Fibroblast of pulmonary artery (primary cell): ENCODE measurements around the gene NDUFAF3.
A peak's percentile ranks its signal among the peaks of the same experiment; 100 is the strongest.

ENCODE experiments used
- DNase-seq: peaks from one replicate; pipeline ENCODE4 v3.0.0-alpha.2; 2010; ENCODE audit warnings: low read depth
- H3K4me3 ChIP-seq: replicated peaks from 2 replicates; pipeline ENCODE4 v1.5.1; 2011; ENCODE audit warnings: low read depth, mild to moderate bottlenecking, control low read depth, low read length, moderate library complexity
- TF ChIP-seq, protein P1 (sequence below): IDR thresholded peaks from 2 replicates; pipeline ENCODE4 v1.5.1; 2011; ENCODE audit warnings: mild to moderate bottlenecking, control low read depth, low read length, inconsistent platforms; ENCODE audit errors: missing control alignments

The NDUFAF3 gene, protein sequence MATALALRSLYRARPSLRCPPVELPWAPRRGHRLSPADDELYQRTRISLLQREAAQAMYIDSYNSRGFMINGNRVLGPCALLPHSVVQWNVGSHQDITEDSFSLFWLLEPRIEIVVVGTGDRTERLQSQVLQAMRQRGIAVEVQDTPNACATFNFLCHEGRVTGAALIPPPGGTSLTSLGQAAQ

DNA sequence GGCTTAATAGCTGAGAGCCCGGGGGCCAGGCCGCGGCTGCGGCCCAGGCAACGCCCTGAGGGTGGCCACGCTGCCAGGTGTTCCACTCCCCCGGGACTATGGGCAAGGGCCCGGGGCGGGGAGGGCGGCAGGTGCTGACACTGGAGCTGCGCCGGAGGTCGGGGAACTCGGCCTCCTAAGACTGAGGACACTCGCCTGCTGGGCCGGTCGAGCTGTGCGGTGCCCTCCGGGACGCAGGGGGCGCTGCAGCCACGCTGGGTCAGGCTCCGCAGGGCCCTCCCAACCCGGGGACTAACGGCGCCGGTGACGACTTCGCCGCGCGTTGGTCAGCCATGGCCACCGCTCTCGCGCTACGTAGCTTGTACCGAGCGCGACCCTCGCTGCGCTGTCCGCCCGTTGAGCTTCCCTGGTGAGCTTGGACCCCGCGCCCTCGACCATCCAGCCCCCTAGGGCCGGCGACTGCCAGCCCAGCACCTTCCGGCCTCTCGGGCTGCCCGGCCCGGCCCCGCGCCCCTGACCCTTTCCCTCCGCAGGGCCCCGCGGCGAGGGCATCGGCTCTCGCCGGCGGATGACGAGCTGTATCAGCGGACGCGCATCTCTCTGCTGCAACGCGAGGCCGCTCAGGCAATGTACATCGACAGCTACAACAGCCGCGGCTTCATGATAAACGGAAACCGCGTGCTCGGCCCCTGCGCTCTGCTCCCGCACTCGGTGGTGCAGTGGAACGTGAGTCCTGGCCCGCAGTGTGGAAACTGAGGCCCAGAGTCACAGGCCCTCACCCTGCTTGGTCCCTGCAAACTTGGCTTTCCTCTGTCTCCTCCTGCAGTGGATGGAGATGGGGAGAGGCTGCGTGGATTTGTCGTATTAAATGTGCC lies at the start of gene NDUFAF3:
Gene NDUFAF3, plus strand, starts transcription at position 309 of the 875 bp plus-strand sequence. Its CDS starts 24 bp downstream, at position 333.
- DNase-seq = peak; percentile 95
- H3K4me3 ChIP-seq = peak within 1 kb of the TSS; percentile 86
- TF ChIP-seq, protein P1, sequence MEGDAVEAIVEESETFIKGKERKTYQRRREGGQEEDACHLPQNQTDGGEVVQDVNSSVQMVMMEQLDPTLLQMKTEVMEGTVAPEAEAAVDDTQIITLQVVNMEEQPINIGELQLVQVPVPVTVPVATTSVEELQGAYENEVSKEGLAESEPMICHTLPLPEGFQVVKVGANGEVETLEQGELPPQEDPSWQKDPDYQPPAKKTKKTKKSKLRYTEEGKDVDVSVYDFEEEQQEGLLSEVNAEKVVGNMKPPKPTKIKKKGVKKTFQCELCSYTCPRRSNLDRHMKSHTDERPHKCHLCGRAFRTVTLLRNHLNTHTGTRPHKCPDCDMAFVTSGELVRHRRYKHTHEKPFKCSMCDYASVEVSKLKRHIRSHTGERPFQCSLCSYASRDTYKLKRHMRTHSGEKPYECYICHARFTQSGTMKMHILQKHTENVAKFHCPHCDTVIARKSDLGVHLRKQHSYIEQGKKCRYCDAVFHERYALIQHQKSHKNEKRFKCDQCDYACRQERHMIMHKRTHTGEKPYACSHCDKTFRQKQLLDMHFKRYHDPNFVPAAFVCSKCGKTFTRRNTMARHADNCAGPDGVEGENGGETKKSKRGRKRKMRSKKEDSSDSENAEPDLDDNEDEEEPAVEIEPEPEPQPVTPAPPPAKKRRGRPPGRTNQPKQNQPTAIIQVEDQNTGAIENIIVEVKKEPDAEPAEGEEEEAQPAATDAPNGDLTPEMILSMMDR = peak; percentile 75

DNA sequence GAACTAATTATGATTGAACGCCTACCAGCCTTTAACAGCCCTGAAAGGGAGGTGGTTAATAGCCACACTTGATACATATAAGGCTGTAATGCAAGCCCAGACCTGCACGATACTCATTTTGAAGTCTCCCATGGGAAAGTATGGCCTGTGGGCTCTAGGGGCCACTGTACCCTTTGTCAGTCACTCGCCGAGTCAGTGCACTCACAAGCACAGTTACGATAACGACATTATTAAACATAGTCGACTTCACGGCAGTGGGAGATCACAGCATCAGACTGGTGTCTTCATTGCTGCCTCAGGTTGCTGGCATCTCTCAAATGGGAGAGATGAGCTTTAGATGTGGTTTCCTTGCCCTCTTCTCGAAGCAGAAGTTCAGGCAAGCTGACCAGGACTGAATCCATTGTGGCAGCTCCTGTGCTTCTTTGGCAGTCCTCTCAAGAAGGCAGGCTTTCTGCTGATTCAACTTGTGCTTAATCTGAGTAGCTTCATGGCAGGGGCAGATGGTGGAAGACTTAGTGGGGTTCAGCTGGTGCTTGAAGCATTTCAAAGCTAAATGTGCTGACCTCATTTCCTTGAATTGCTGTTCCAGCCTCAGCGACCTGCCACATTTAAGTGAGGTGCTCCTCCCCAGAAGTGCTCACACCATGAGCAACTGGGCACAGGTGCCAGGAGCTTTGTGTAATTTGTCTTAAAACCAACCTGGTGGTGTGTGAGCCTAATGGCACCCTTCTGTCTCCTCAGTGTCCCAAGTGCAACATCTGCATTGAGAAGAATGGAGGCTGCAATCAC lies 47.7 kb upstream of the NDUFAF3 start:
- H3K4me3 ChIP-seq = no peak overlapping the region
- no peak for DNase-seq
- TF ChIP-seq, protein P1 = no peak

DNA sequence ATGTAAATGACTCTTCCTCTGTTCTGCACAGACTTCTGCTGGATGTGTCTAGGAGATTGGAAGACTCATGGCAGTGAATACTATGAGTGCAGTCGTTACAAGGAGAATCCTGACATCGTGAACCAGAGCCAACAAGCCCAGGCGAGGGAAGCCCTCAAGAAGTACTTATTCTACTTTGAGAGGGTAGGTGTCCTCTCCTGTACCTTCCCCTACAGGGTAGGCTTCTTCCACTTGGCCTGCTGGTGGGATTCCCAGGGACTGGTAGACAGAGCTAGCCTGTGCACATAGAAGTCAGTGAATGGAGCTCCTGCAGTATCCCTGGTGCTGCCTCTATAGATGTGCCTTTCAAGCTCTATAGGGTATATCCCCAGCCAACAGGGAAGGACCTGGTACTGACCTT lies 42.5 kb upstream of the NDUFAF3 start:
- no peak overlapping the region for H3K4me3 ChIP-seq
- no peak for DNase-seq
- TF ChIP-seq, protein P1 = no peak

DNA sequence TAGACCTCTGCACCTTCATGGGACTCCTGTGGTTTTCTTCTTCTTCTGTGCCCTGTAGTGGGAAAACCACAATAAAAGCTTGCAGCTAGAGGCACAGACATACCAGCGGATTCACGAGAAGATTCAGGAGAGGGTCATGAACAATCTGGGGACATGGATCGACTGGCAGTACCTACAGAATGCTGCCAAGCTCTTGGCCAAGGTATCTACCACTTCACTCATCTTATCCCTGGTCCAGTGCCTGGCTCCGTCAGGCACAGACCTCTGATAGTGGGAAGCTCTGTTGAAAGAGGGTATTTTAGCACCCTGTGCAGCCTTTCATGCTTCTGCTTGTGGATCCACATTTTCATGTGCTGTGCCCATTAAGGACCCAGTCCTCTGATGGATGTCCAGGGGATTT lies 41.6 kb upstream of the NDUFAF3 start:
- H3K4me3 ChIP-seq = no peak overlapping the region
- no peak for DNase-seq
- TF ChIP-seq, protein P1 = no peak

DNA sequence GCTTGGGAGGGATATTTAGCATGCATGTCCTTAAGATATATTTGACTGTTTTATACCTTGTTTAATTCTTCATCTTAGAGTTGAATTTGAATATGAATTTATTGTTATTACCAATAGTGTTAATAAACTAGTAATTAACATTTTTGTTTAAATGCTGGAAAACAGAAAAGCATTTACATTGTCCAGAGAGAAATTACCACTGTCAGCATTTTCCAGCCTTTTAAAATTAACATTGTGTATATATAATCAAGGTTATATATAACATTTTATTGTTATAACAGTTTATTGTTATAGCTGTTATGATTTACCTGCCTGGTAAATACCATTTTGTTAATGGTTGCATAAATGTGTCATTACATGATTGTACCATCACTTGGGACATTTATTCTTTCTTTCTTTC lies 39.9 kb upstream of the NDUFAF3 start:
- TF ChIP-seq, protein P1 = no peak
- H3K4me3 ChIP-seq = no peak overlapping the region
- DNase-seq = no peak

DNA sequence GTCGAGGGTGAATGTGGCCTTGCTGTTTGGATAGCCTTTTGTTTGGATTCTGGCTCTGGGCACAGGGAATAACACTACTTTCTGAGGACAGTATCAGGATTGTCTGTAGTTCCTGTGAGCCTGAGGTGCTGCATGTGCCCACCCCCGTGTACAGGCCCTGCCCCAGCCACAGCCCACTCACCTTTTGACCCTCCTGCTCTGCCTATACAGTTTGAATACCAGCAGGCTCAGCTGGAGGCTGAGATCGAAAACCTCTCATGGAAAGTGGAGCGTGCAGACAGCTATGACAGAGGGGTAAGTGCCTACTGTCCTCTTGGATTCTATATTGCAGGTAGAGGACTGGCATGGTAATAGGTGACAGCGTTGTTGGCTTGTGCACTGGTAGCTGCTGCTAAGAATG lies 39.2 kb upstream of the NDUFAF3 start:
- H3K4me3 ChIP-seq = no peak overlapping the region

More for the DNA sequence above, 39.2 kb upstream of the NDUFAF3 start:
- no peak for DNase-seq
- TF ChIP-seq, protein P1 = no peak
